ENCODE results near the gene APLP1. TPM values are rescaled to one million over a fixed set of nuclear protein-coding genes. Genes with fewer than 3 reads are reported as not detected.
"Not testable (repeated sequence)": the region's sequence is repeated elsewhere in the genome, so short reads cannot be mapped to it uniquely, and the experiment has no call there.

The APLP1 gene
- total RNA-seq, 3 donors from 2014 or later: 2.6 to 4.2 (median 3.3) TPM

GRCh38 chr19:35869327-35870123 is 1.2 kb downstream of the APLP1 start:
- peaks cover 3 to 10% of the 10 kb centered on the region in 2 donors for H3K27me3 ChIP-seq
- intact Hi-C loops (cut with DNase I; ENCODE audit: low total_unique reads): loop anchor here (10.0 kb wide), 1 partner anchor 1645 kb away; no protein-coding TSS in a partner anchor
- H3K4me1 ChIP-seq: peaks cover 6 to 13% of the 10 kb centered on the region in 2 donors
- H3K9me3 ChIP-seq: no peaks in the 10 kb centered on the region
- no peaks in the 10 kb centered on the region for H3K36me3 ChIP-seq
- peak overlapping the region in 2 of 3 donors; percentile 54 to 65 for H3K4me3 ChIP-seq
- H3K27ac ChIP-seq: no peak overlapping the region
- DNase-seq (ENCODE audit: low spot score in 2 of 2): peak in 1 of 2 donors; percentile 42
- no peak for TF ChIP-seq POLR2A (IDR thresholded peaks at IDR 0.05)
- TF ChIP-seq POLR2AphosphoS5 (IDR thresholded peaks at IDR 0.05): no peak
- TF ChIP-seq, protein P1, sequence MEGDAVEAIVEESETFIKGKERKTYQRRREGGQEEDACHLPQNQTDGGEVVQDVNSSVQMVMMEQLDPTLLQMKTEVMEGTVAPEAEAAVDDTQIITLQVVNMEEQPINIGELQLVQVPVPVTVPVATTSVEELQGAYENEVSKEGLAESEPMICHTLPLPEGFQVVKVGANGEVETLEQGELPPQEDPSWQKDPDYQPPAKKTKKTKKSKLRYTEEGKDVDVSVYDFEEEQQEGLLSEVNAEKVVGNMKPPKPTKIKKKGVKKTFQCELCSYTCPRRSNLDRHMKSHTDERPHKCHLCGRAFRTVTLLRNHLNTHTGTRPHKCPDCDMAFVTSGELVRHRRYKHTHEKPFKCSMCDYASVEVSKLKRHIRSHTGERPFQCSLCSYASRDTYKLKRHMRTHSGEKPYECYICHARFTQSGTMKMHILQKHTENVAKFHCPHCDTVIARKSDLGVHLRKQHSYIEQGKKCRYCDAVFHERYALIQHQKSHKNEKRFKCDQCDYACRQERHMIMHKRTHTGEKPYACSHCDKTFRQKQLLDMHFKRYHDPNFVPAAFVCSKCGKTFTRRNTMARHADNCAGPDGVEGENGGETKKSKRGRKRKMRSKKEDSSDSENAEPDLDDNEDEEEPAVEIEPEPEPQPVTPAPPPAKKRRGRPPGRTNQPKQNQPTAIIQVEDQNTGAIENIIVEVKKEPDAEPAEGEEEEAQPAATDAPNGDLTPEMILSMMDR (IDR thresholded peaks at IDR 0.05): no peak

DNA sequence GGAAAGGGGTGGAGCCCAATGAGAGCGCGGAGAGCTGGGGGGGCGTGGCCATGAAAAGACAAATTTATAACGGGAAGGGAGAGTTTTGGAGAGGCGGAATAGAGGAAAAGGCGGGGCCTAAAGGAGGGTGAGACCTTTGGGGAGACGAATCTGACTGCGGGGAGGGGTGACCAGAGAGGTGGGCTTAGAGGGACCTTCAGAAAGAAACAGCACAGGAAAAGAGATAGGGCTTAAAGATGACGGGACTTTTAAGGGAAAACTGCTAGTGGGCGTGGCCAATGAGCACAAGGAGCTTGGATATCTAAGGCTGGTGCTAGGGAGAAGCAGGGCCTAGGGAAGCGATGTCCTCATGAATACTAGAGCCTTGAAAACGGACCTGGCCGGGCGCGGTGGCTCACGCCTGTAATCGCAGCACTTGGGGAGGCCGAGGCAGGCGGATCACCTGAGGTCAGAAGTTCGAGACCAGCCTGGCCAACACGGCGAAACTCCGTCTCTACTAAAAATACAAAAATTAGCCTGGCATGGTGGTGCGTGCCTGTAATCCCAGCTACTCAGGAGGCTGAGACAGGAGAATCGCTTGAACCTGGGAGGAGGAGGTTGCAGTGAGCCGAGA is 1.9 kb downstream of the APLP1 start:
- DNase-seq (ENCODE audit: low spot score in 2 of 2); H3K27ac ChIP-seq; H3K9me3 ChIP-seq; H3K36me3 ChIP-seq: not testable (repeated sequence)
- H3K4me3 ChIP-seq: peak overlapping the region in 2 of 3 donors; percentile 54 to 65
- peaks cover 3 to 10% of the 10 kb centered on the region in 2 donors for H3K27me3 ChIP-seq
- H3K4me1 ChIP-seq: peaks cover 6 to 13% of the 10 kb centered on the region in 2 donors
- intact Hi-C loops (cut with DNase I; ENCODE audit: low total_unique reads): loop anchor here (10.0 kb wide), 1 partner anchor 1645 kb away; no protein-coding TSS in a partner anchor

GRCh38 chr19:35870798-35871197 is 2.4 kb downstream of the APLP1 start:
- DNase-seq (ENCODE audit: low spot score in 2 of 2): no peak
- intact Hi-C loops (cut with DNase I; ENCODE audit: low total_unique reads): loop anchor here (10.0 kb wide), 1 partner anchor 1644 kb away; no protein-coding TSS in a partner anchor
- Histone ChIP-seq H3K27ac (no peak overlapping the region), H3K4me1 (peaks cover 6 to 13% of the 10 kb centered on the region in 2 donors), H3K36me3 (no peaks in the 10 kb centered on the region), H3K9me3 (no peaks in the 10 kb centered on the region), H3K4me3 (no peak overlapping the region), H3K27me3 (peaks cover 3 to 10% of the 10 kb centered on the region in 2 donors)
- TF ChIP-seq POLR2AphosphoS5 (IDR thresholded peaks at IDR 0.05) (no peak), POLR2A (IDR thresholded peaks at IDR 0.05) (no peak)
- TF ChIP-seq, protein P1 (IDR thresholded peaks at IDR 0.05): no peak

DNA sequence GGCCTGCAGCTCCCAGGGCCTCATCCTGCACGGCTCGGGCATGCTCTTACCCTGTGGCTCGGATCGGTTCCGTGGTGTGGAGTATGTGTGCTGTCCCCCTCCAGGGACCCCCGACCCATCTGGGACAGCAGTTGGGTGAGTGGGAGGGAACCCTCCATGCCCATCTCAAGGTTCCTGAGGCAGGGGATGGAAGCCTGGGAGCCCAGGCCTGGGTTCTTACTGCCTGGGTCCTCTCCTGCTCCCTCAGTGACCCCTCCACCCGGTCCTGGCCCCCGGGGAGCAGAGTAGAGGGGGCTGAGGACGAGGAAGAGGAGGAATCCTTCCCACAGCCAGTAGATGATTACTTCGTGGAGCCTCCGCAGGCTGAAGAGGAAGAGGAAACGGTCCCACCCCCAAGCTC is 3.2 kb downstream of the APLP1 start:
- H3K9me3 ChIP-seq: no peaks in the 10 kb centered on the region
- H3K4me3 ChIP-seq: no peak overlapping the region
- DNase-seq (ENCODE audit: low spot score in 2 of 2): no peak
- H3K27ac ChIP-seq: no peak overlapping the region
- H3K4me1 ChIP-seq: peaks cover 6 to 13% of the 10 kb centered on the region in 2 donors
- no peaks in the 10 kb centered on the region for H3K36me3 ChIP-seq
- H3K27me3 ChIP-seq: peaks cover 3 to 10% of the 10 kb centered on the region in 2 donors
- intact Hi-C loops (cut with DNase I; ENCODE audit: low total_unique reads): loop anchor here (10.0 kb wide), 1 partner anchor 1643 kb away; no protein-coding TSS in a partner anchor
- TF ChIP-seq, protein P1 (IDR thresholded peaks at IDR 0.05): no peak
- no peak for TF ChIP-seq POLR2A (IDR thresholded peaks at IDR 0.05)
- TF ChIP-seq POLR2AphosphoS5 (IDR thresholded peaks at IDR 0.05): no peak

DNA sequence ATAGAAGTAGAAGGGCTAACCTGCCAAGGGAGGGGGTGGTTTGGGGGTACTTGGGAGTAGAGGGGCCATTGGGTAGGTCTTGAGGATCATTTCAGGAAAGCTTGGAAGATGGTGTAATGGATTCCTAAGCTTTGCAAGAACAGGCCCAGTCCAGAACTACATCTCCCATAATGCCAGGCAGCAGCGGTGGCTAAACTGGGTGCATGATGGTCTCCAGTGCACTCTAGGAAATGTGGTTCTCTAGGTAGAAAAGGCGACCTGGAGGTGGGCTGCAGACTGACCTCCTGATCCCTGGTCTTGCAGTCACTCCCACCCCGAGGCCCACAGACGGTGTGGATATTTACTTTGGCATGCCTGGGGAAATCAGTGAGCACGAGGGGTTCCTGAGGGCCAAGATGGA is 3.8 kb downstream of the APLP1 start:
- no peaks in the 10 kb centered on the region for H3K36me3 ChIP-seq
- peaks cover 6 to 13% of the 10 kb centered on the region in 2 donors for H3K4me1 ChIP-seq
- H3K27me3 ChIP-seq: peaks cover 3 to 10% of the 10 kb centered on the region in 2 donors
- TF ChIP-seq POLR2AphosphoS5 (IDR thresholded peaks at IDR 0.05) (no peak), POLR2A (IDR thresholded peaks at IDR 0.05) (no peak)
- TF ChIP-seq, protein P1 (IDR thresholded peaks at IDR 0.05): no peak
- H3K9me3 ChIP-seq: no peaks in the 10 kb centered on the region
- no peak overlapping the region for H3K27ac ChIP-seq
- intact Hi-C loops (cut with DNase I; ENCODE audit: low total_unique reads): loop anchor here (10.0 kb wide), 1 partner anchor 1643 kb away; no protein-coding TSS in a partner anchor
- H3K4me3 ChIP-seq: no peak overlapping the region
- DNase-seq (ENCODE audit: low spot score in 2 of 2): no peak
